Liver (tissue), 9 donors: ENCODE measurements around the gene RRAS2. TPM values are rescaled to one million over a fixed set of nuclear protein-coding genes. Genes with fewer than 3 reads are reported as not detected.

ENCODE experiments used
- DNase-seq: peaks from one replicate; pipeline ENCODE4 v3.0.0-alpha.2; 2017; ENCODE audit warnings: low spot score
- H3K27ac ChIP-seq, 2 donors: one replicate each; pipeline ENCODE4 v1.7.0; 2013; ENCODE audit warnings: inconsistent platforms in 2 of 2, low read length in 2 of 2, control low read depth in 1 of 2, low read depth in 1 of 2, mild to moderate bottlenecking in 1 of 2
- H3K27me3 ChIP-seq, 4 donors: one replicate each; pipeline versions ENCODE4 v1.6.1 to v1.7.0; 2013; ENCODE audit warnings: low read length in 3 of 4, inconsistent platforms in 1 of 4, mild to moderate bottlenecking in 1 of 4, moderate library complexity in 1 of 4; ENCODE audit not compliant: control insufficient read depth in 4 of 4, insufficient read depth in 4 of 4
- H3K36me3 ChIP-seq, 4 donors: one replicate each; pipeline versions ENCODE4 v1.6.1 to v1.7.0; 2013; ENCODE audit warnings: low read length in 3 of 4, mild to moderate bottlenecking in 3 of 4, low read depth in 1 of 4, moderate library complexity in 1 of 4; ENCODE audit not compliant: control insufficient read depth in 4 of 4, insufficient read depth in 3 of 4
- H3K4me1 ChIP-seq, 4 donors: one replicate each; pipeline versions ENCODE4 v1.6.1 to v1.7.0; 2013; ENCODE audit warnings: low read length in 3 of 4, mild to moderate bottlenecking in 3 of 4, moderate library complexity in 1 of 4; ENCODE audit not compliant: control insufficient read depth in 4 of 4, insufficient read depth in 4 of 4
- H3K4me3 ChIP-seq, 3 donors: one replicate each; pipeline versions ENCODE4 v1.6.1 to v1.7.0; 2013; ENCODE audit warnings: low read length in 3 of 3, control low read depth in 1 of 3, low read depth in 1 of 3, mild to moderate bottlenecking in 1 of 3
- H3K9ac ChIP-seq, 2 donors: one replicate each; pipeline ENCODE4 v1.7.0; 2013; ENCODE audit warnings: low read length in 2 of 2, mild to moderate bottlenecking in 2 of 2, moderate library complexity in 2 of 2, control low read depth in 1 of 2, low read depth in 1 of 2
- H3K9me3 ChIP-seq, 4 donors: one replicate each; pipeline versions ENCODE4 v1.6.1 to v1.7.0; 2013; ENCODE audit warnings: low read length in 3 of 4; ENCODE audit not compliant: control insufficient read depth in 4 of 4
- ATF3 ChIP-seq: IDR thresholded peaks from 2 replicates; pipeline ENCODE4 v1.6.1; 2016; ENCODE audit warnings: antibody characterized with exemption
- CTCF ChIP-seq: fragments of 150-350 bp; IDR thresholded peaks from 2 replicates; pipeline ENCODE4 v1.5.1; 2017; ENCODE audit warnings: improper control_type of control experiment, low read depth, low read length; ENCODE audit not compliant: missing input control
- EGR1 ChIP-seq, 2 donors: IDR thresholded peaks; 2 replicates each; pipeline ENCODE4 v1.6.1; 2016 to 2018; ENCODE audit warnings: antibody characterized with exemption in 2 of 2, low read depth in 2 of 2
- FOXA1 ChIP-seq: IDR thresholded peaks from 2 replicates; pipeline ENCODE4 v1.6.1; 2016; ENCODE audit warnings: antibody characterized with exemption
- FOXA2 ChIP-seq: IDR thresholded peaks from 2 replicates; pipeline ENCODE4 v1.6.1; 2016; ENCODE audit warnings: antibody characterized with exemption
- GABPA ChIP-seq, 2 donors: IDR thresholded peaks in 1 of 2; conservative IDR thresholded peaks in 1 of 2; 2 replicates each; pipeline ENCODE4 v1.6.1; 2016; ENCODE audit warnings: antibody characterized with exemption in 2 of 2, mild to moderate bottlenecking in 1 of 2, moderate library complexity in 1 of 2
- HNF4A ChIP-seq, 2 donors: conservative IDR thresholded peaks; 2 replicates each; pipeline ENCODE4 v1.6.1; 2016; ENCODE audit warnings: antibody characterized with exemption in 2 of 2, mild to moderate bottlenecking in 2 of 2
- HNF4G ChIP-seq: IDR thresholded peaks from 2 replicates; pipeline ENCODE4 v1.6.1; 2016; ENCODE audit warnings: antibody characterized with exemption
- JUND ChIP-seq, 2 donors: IDR thresholded peaks; 2 replicates each; pipeline ENCODE4 v1.6.1; 2016; ENCODE audit warnings: antibody characterized with exemption in 2 of 2
- MAX ChIP-seq: IDR thresholded peaks from 2 replicates; pipeline ENCODE4 v1.6.1; 2016; ENCODE audit warnings: antibody characterized with exemption
- NR2F2 ChIP-seq: IDR thresholded peaks from 2 replicates; pipeline ENCODE4 v1.6.1; 2016; ENCODE audit warnings: antibody characterized with exemption
- RAD21 ChIP-seq, 2 donors: IDR thresholded peaks; 2 replicates each; pipeline ENCODE4 v1.6.1; 2016; ENCODE audit warnings: antibody characterized with exemption in 2 of 2, mild to moderate bottlenecking in 2 of 2
- REST ChIP-seq: IDR thresholded peaks from 2 replicates; pipeline ENCODE4 v1.6.1; 2016; ENCODE audit warnings: antibody characterized with exemption, mild to moderate bottlenecking
- SP1 ChIP-seq: IDR thresholded peaks from 2 replicates; pipeline ENCODE4 v1.6.1; 2018; ENCODE audit warnings: antibody characterized with exemption, mild to moderate bottlenecking
- TAF1 ChIP-seq: conservative IDR thresholded peaks from 2 replicates; pipeline ENCODE4 v1.6.1; 2016; ENCODE audit warnings: antibody characterized with exemption, mild to moderate bottlenecking
- YY1 ChIP-seq: IDR thresholded peaks from 2 replicates; pipeline ENCODE4 v1.6.1; 2016; ENCODE audit warnings: antibody characterized with exemption, mild to moderate bottlenecking
- ZBTB33 ChIP-seq: IDR thresholded peaks from 2 replicates; pipeline ENCODE4 v1.6.1; 2016; ENCODE audit warnings: antibody characterized with exemption
- WGBS: extraction: QIAGEN DNeasy Blood & Tissue Kit; methylation state at CpG from one replicate; pipeline ENCODE4 v1.1.7; 2013; 5-methylcytosine and 5-hydroxymethylcytosine counted together
- polyA plus RNA-seq, 2 donors: library from polyadenylated mRNA; stranded (reverse) in 1 of 2; unstranded in 1 of 2; fragments of 200-250 nt in 1 of 2; fragments of >200 nt in 1 of 2; fragmentation: Nextera tagmentation in 1 of 2; extraction: Ambion mirVana in 1 of 2; gene quantifications; one replicate each; pipeline versions ENCODE4 v1.2.1 to v1.2.3, GENCODE V29; 2013 to 2015
- total RNA-seq, 2 donors: library from RNA; depleted of rRNA; stranded (reverse); fragments of >200 nt; gene quantifications; one replicate each; pipeline ENCODE4 v1.2.3, GENCODE V29; 2014
- donor health status: healthy.
- donor health status: healthy.
- donor health status: healthy.
- donor health status: healthy.
- donor health status: healthy.

Gene RRAS2
- total and polyA plus RNA-seq, 4 donors: 11.2 to 23.8 (median 17.5) TPM

GRCh38 chr11:14331476-14332136 lies 27.4 kb downstream of the RRAS2 start:
- WGBS: 79% methylated on average over 6 of the region's 6 CpGs
- TF ChIP-seq YY1 (no peak), FOXA2 (no peak), HNF4G (no peak), CTCF (no peak), JUND (IDR thresholded peaks at IDR 0.05) (no peak), MAX (no peak), RAD21 (IDR thresholded peaks at IDR 0.05) (no peak), REST (no peak), TAF1 (no peak), FOXA1 (no peak), GABPA (IDR thresholded peaks at IDR 0.05 in 1 of 2, conservative IDR thresholded peaks at IDR 0.05 in 1 of 2) (no peak), EGR1 (IDR thresholded peaks at IDR 0.05; ENCODE audit: low read depth in 2 of 2) (no peak), ATF3 (no peak)
- no peak for DNase-seq
- no peak overlapping the region for H3K9ac ChIP-seq
- H3K4me1 ChIP-seq: peaks cover 0 to 3% (median under 1%) of the 10 kb centered on the region in 4 donors
- H3K27ac ChIP-seq: no peak overlapping the region
- H3K4me3 ChIP-seq: no peak overlapping the region
- H3K36me3 ChIP-seq: no peaks in the 10 kb centered on the region
- H3K9me3 ChIP-seq: no peaks in the 10 kb centered on the region
- no peaks in the 10 kb centered on the region for H3K27me3 ChIP-seq

- H3K9ac ChIP-seq: no peak overlapping the region
- peaks cover 0 to 3% (median under 1%) of the 10 kb centered on the region in 4 donors for H3K4me1 ChIP-seq
- DNase-seq: no peak
- no peaks in the 10 kb centered on the region for H3K36me3 ChIP-seq
- 90% methylated on average over 2 of the region's 2 CpGs for WGBS
- H3K27ac ChIP-seq: no peak overlapping the region
- no peaks in the 10 kb centered on the region for H3K9me3 ChIP-seq
- H3K27me3 ChIP-seq: no peaks in the 10 kb centered on the region
- no peak overlapping the region for H3K4me3 ChIP-seq
- TF ChIP-seq HNF4A (conservative IDR thresholded peaks at IDR 0.05) (no peak), CTCF (no peak), GABPA (IDR thresholded peaks at IDR 0.05 in 1 of 2, conservative IDR thresholded peaks at IDR 0.05 in 1 of 2) (no peak), RAD21 (IDR thresholded peaks at IDR 0.05) (no peak), JUND (IDR thresholded peaks at IDR 0.05) (no peak), TAF1 (no peak), FOXA2 (no peak), FOXA1 (no peak), HNF4G (no peak), NR2F2 (no peak), ZBTB33 (no peak), MAX (no peak), YY1 (no peak), SP1 (no peak)
Observed at GRCh38 chr11:14330881-14331280, 28.1 kb downstream of the RRAS2 start.
